ENCODE results near the gene ACACA.
A peak's percentile ranks its signal among the peaks of the same experiment; 100 is the strongest.

ACACA gene

DNA sequence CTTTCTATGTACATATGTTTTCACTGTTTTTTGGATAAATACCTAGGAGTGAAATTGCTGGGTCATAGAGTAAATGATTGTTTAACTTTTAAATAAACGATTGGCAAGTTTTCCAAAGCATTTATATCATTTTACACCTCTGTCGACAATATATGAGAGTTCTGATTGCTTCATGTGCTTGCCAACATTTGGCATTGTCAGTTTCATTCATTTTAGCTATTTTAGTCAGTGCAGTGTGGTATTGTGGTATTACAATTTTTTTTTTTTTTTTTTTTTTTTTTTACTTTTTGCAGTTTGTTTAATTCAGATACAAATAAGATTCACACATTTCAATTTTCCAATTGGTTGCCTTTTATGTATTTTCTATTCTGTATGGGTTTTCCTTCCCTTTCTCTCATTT, 26.0 kb upstream of the ACACA start:
- DNase-seq (ENCODE audit: low read depth), result no peak
- no peak overlapping the region for H3K4me3 ChIP-seq (ENCODE audit: low read length)
- TF ChIP-seq, protein P1, sequence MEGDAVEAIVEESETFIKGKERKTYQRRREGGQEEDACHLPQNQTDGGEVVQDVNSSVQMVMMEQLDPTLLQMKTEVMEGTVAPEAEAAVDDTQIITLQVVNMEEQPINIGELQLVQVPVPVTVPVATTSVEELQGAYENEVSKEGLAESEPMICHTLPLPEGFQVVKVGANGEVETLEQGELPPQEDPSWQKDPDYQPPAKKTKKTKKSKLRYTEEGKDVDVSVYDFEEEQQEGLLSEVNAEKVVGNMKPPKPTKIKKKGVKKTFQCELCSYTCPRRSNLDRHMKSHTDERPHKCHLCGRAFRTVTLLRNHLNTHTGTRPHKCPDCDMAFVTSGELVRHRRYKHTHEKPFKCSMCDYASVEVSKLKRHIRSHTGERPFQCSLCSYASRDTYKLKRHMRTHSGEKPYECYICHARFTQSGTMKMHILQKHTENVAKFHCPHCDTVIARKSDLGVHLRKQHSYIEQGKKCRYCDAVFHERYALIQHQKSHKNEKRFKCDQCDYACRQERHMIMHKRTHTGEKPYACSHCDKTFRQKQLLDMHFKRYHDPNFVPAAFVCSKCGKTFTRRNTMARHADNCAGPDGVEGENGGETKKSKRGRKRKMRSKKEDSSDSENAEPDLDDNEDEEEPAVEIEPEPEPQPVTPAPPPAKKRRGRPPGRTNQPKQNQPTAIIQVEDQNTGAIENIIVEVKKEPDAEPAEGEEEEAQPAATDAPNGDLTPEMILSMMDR (IDR thresholded peaks at IDR 0.05; ENCODE audit: insufficient read depth, low read depth, low read length, missing control alignments), result no peak

GRCh38 chr17:37430051-37430627, 23.5 kb upstream of the ACACA start:
- H3K4me3 ChIP-seq (ENCODE audit: low read length), result no peak overlapping the region
- TF ChIP-seq, protein P1 (IDR thresholded peaks at IDR 0.05; ENCODE audit: insufficient read depth, low read depth, low read length, missing control alignments), result no peak
- DNase-seq (ENCODE audit: low read depth), result peak; percentile 94

GRCh38 chr17:37429453-37429852, 22.8 kb upstream of the ACACA start:
- peak; percentile 50 for DNase-seq (ENCODE audit: low read depth)
- TF ChIP-seq, protein P1 (IDR thresholded peaks at IDR 0.05; ENCODE audit: insufficient read depth, low read depth, low read length, missing control alignments), result no peak
- no peak overlapping the region for H3K4me3 ChIP-seq (ENCODE audit: low read length)

DNA sequence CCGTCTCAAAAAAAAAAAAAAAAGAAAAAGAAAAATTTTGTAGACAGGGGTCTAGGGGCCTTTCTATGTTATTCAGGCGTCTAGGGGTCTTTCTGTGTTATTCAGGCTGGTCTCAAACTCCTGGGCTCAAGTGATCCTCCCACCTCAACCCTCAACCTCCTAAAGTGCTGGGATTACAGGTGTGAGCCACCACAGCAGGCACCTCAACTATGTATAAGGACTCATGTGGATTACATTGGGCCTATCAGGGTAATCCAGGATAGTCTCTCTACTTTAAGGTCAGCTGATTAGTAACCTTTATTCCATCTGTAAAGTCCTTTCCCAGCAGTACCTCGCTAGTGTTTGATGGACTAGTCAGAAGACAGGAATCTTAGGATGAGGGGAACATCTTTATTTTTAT, 22.4 kb upstream of the ACACA start:
- TF ChIP-seq, protein P1 (IDR thresholded peaks at IDR 0.05; ENCODE audit: insufficient read depth, low read depth, low read length, missing control alignments), result no peak
- H3K4me3 ChIP-seq (ENCODE audit: low read length), result no peak overlapping the region
- no peak for DNase-seq (ENCODE audit: low read depth)

- TF ChIP-seq, protein P1 (IDR thresholded peaks at IDR 0.05; ENCODE audit: insufficient read depth, low read depth, low read length, missing control alignments), result no peak
- DNase-seq (ENCODE audit: low read depth), result no peak
- H3K4me3 ChIP-seq (ENCODE audit: low read length), result no peak overlapping the region
These were observed 18.6 kb upstream of the ACACA start for GRCh38 chr17:37425268-37425667.

DNA sequence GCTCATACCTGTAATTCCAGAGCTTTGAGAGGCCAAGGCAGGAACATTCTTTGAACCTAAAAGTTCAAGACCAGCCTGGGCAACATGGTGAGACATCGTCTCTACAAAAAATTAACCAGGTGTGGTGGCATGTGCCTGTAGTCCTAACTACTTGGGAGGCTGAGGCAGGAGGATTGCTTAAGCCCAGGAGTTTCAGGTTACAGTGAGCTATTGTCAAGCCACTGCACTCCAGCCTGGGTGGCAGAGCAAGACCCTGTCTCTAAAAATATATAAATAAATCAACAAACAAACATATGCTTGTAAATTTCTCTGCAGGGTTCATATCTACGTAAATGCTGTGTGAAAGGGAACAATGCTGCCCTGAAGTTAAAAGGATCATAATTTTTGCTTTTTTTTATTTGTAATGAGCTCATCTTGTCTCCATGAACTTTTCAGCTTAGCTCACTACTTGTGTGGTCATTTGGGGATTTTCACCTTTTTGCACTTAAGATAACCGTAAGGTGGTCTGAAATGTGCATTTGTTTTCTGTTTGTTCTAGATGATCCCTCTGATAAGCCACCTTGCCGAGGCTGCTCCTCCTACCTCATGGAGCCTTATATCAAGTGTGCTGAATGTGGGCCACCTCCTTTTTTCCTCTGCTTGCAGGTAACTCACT, 16.5 kb upstream of the ACACA start:
- no peak overlapping the region for H3K4me3 ChIP-seq (ENCODE audit: low read length)
- TF ChIP-seq, protein P1 (IDR thresholded peaks at IDR 0.05; ENCODE audit: insufficient read depth, low read depth, low read length, missing control alignments), result no peak
- DNase-seq (ENCODE audit: low read depth), result no peak

GRCh38 chr17:37417852-37418251, 11.2 kb upstream of the ACACA start:
- TF ChIP-seq, protein P1 (IDR thresholded peaks at IDR 0.05; ENCODE audit: insufficient read depth, low read depth, low read length, missing control alignments), result no peak
- H3K4me3 ChIP-seq (ENCODE audit: low read length), result no peak overlapping the region
- DNase-seq (ENCODE audit: low read depth), result peak; percentile 73

Data from epithelial cell of esophagus (primary cell).